Stimulated activated CD4-positive, alpha-beta T cell treated with anti-CD3 and anti-CD28 coated beads, Interleukin-1b, Interleukin-23, amount 100 ng/mL, for 48 hours (primary cell): ENCODE results near the gene TCFL5.
A peak's percentile ranks its signal among the peaks of the same experiment; 100 is the strongest.

Experiments
- DNase-seq: peaks from one replicate; pipeline ENCODE4 v3.0.0-alpha.2; 2020

The TCFL5 gene

DNA sequence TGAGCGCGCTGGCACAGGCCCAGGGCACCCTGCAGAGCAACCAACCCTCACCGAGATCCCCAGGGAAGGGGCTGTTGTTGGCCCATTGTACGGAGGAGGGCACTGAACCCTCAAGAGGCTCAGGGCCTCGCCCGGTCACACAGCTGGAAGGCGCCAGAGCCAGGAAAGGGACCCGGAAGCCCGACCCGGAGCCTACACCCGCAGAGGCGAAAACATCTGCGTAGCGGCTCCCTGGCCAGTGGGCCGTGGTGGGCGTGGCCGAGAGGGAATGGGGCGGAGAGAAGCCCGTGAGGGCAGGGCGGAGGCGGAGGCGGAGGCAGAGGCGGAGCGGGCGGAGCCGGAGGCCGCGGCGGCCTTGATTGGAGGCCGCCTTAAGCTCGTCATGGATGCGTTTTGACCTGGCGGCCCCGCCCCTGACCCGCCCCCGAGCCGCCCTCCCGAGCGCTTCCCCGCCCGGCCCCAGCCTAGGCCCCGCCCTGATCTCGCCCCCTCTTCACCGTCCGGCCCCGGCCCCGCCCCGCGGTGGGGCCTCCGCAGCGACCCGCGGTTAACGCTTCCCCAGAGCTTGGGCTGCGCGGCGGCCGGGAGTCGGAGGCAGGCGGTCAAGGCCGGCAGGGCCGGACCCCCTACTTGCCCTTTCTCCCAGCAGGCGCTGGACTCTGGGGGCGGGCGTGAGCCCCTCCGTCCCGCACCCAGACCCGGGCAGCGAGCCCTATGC lies 67.5 kb downstream of the TCFL5 start:
- DNase-seq, result peak; percentile 92

DNA sequence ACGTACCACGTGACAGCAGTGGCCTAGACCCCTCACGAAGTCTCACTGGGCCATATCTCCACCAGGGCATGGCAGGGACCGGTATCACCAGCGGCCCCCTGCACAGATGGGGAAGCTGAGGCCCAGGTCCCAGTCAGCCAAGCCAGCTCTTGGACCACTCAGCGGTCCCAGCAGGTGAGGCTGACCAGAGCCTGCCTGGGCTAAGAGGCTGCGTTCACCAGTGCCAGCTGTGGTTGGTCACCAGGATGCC lies 67.9 kb downstream of the TCFL5 start:
- DNase-seq, result no peak

DNA sequence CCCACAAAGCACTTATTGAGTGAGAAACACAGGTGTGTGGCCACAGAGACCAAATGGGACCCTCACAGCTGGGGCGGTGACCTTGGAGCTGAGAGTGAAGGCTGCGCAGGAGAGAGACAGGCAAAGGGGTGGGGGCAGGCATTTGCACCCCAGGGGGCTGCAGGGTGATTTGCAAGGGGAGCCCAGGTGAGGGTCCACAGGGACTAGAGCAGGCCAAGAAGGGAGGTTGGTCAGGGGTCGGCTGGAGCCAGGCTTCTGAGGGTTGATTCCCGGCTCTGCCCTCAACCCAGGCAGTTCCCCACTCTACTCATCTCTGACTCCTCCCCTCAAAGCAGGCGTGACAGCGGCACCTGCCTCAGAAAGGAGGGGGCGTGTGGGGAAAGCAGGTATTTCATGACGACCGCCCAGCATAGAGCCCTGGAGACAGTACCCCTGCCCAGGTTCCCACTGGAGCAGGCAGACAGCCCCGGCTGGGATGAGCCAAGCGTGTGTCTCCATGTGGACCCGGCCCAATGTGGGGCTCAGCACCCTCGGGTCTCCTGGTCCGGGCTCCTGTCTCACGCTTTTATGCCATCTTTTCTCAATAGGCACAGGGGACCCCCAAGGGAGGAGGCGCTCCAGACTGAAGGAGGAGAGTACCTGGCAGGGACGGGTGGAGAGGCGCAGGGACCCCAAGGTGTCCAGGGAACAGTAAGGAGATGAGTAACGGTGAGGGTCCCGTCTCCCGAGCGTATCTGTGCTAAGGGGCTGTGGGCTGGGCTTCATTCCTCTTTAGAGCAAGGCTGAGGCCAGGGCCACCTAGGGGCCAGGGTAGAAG lies 68.5 kb downstream of the TCFL5 start:
- DNase-seq, result no peak

DNA sequence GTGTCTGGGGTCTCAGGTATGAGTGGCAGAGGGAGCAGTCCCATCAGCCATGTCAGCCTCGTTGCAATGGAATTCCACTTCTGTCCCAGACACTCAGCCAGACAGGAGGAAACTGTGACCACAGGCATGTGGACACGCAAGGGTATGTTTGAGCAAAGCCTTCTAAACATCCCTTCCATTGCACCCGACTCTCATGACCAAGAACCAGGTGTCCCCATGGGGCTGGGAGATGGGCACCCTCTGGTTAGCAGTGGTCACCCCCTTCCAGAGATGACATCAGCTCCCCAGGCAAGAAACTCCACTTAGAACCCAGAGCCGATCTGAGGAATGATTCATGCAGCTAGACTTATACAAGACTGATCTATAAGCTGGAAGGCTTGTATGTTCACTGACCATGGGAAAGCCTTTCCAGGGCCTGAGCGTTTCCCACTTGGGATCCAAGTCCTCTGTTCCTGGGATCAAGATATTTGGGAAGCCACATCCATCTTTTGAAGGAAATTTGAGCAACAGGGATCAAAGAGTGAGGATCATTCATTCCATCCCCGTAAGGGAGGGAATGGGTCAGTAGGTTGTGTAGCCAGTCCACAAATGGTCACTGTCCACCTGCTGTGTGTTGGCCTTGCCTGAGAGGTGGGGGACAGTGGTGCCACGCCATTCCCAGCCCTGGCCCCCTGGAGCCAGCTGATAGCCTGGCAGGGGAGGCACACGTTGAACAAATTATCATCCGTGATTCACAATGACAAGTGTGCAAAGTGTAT lies 69.3 kb downstream of the TCFL5 start:
- no peak for DNase-seq

DNA sequence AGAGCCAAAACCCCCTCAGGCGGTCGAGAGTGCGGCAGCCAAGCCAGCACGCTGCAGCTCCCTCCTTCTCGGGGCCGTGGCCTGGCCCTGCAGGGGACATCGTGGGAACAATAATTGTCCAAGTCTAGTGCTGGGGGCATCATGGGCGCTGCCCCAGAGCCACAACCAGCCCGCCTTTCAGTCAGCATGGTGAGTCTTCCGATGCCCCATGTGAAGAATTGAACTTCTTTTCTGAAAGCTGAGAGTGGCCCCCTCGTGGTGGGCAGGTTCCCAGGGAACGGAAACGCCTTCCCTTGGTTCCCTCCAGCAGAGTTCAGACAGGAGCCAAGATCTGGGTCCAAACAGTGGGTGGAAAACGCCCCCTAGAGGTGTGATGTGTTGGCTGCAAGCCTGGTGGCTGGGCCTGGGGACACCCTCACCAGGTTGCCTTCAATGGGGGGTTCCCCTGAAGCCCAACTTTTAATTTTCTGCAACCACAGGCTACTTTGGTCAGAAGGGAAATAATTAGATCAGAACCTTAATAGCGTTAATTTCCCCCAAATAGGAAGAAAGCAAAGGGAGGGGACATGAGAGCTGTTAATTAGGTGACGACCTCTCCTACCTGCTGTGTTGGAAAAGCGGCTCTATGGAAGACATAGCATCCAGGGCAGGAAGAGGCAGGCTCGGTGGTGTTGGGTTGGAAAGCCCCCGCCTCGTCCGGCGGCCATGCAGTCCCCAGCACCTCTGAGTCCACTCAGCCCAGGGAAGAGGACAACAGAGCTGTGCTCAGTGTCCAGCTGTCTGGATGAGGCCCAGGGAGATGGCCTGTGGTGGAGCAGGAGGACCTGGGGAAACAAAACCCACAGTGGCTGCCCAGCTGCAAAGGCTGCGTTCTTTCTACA lies 70.1 kb downstream of the TCFL5 start:
- peak; percentile 79 for DNase-seq
